ENCODE results near the gene PEX5.

Gene PEX5

DNA sequence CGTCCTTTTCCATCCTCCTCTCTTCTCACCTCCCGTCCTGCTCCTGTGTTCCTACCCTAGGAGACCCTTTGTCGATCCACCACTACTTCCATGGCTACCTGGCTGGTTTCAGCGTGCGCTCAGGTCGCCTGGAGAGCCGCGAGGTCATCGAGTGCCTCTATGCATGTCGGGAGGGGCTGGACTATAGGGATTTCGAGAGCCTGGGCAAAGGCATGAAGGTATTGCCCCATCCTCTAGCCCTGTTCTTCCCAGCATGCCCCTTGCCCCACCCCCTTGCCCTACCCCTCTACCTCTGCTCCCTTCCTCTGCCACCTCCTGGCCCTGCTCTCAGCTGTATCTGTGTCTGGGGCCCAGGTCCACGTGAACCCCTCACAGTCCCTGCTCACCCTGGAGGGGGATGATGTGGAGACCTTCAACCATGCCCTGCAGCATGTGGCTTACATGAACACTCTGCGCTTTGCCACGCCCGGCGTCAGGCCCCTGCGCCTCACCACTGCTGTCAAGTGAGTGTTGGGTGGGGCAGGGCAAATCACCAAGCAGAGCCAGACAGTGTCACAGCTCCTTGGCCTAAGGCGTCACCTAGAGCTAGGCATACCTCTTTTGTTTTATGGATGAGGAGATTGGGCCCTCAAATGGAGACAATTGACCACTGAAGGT, 46.5 kb upstream of the PEX5 start:
- Histone ChIP-seq H3K9me3 (ENCODE audit: insufficient read depth, low read length) (no peaks in the 10 kb centered on the region), H3K79me2 (ENCODE audit: low read length) (no peaks in the 10 kb centered on the region), H2AFZ (ENCODE audit: low read depth, low read length) (no peak overlapping the region), H3K36me3 (replicated peaks; ENCODE audit: low read depth, low read length) (no peaks in the 10 kb centered on the region), H4K20me1 (ENCODE audit: insufficient read depth, low read length) (no peaks in the 10 kb centered on the region), H3K4me2 (ENCODE audit: low read length) (no peak overlapping the region), H3K4me3 (ENCODE audit: low read length) (no peak overlapping the region), H3K4me1 (ENCODE audit: low read length) (no peaks in the 10 kb centered on the region), H3K27ac (ENCODE audit: low read length) (no peak overlapping the region), H3K9ac (ENCODE audit: low read length) (no peak overlapping the region), H3K27me3 (ENCODE audit: low read depth, low read length) (no peaks in the 10 kb centered on the region)
- TF ChIP-seq, protein P1, sequence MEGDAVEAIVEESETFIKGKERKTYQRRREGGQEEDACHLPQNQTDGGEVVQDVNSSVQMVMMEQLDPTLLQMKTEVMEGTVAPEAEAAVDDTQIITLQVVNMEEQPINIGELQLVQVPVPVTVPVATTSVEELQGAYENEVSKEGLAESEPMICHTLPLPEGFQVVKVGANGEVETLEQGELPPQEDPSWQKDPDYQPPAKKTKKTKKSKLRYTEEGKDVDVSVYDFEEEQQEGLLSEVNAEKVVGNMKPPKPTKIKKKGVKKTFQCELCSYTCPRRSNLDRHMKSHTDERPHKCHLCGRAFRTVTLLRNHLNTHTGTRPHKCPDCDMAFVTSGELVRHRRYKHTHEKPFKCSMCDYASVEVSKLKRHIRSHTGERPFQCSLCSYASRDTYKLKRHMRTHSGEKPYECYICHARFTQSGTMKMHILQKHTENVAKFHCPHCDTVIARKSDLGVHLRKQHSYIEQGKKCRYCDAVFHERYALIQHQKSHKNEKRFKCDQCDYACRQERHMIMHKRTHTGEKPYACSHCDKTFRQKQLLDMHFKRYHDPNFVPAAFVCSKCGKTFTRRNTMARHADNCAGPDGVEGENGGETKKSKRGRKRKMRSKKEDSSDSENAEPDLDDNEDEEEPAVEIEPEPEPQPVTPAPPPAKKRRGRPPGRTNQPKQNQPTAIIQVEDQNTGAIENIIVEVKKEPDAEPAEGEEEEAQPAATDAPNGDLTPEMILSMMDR (IDR thresholded peaks at IDR 0.05; ENCODE audit: low read depth, low read length), result no peak
- no peak for TF ChIP-seq EZH2phosphoT487 (IDR thresholded peaks at IDR 0.05; ENCODE audit: low read depth)

DNA sequence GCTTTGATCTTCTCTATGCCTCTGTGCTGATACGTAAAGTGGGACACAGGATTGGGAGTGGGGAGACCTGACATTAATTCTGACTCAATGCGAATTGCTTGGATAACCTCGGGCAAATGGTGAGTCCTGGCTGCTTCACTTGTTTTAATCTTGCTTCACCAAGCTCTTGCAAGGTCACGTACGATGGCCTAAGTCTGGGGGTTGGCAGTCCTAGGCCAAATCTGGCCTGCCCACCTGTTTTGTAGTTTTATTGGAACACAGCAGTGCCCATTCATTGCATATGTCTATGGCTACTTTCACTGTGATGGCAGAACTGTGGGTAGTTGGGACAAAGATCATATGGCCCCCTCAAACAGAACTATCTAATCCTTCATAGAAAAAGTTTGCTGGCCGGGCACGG, 45.9 kb upstream of the PEX5 start:
- Histone ChIP-seq H3K4me1 (ENCODE audit: low read length) (no peaks in the 10 kb centered on the region), H3K4me3 (ENCODE audit: low read length) (no peak overlapping the region), H4K20me1 (ENCODE audit: insufficient read depth, low read length) (no peaks in the 10 kb centered on the region), H3K36me3 (replicated peaks; ENCODE audit: low read depth, low read length) (no peaks in the 10 kb centered on the region), H3K79me2 (ENCODE audit: low read length) (no peaks in the 10 kb centered on the region), H3K9ac (ENCODE audit: low read length) (no peak overlapping the region), H3K9me3 (ENCODE audit: insufficient read depth, low read length) (no peaks in the 10 kb centered on the region), H3K4me2 (ENCODE audit: low read length) (no peak overlapping the region), H2AFZ (ENCODE audit: low read depth, low read length) (no peak overlapping the region), H3K27me3 (ENCODE audit: low read depth, low read length) (no peaks in the 10 kb centered on the region), H3K27ac (ENCODE audit: low read length) (no peak overlapping the region)
- no peak for TF ChIP-seq EZH2phosphoT487 (IDR thresholded peaks at IDR 0.05; ENCODE audit: low read depth)
- TF ChIP-seq, protein P1 (IDR thresholded peaks at IDR 0.05; ENCODE audit: low read depth, low read length), result no peak

DNA sequence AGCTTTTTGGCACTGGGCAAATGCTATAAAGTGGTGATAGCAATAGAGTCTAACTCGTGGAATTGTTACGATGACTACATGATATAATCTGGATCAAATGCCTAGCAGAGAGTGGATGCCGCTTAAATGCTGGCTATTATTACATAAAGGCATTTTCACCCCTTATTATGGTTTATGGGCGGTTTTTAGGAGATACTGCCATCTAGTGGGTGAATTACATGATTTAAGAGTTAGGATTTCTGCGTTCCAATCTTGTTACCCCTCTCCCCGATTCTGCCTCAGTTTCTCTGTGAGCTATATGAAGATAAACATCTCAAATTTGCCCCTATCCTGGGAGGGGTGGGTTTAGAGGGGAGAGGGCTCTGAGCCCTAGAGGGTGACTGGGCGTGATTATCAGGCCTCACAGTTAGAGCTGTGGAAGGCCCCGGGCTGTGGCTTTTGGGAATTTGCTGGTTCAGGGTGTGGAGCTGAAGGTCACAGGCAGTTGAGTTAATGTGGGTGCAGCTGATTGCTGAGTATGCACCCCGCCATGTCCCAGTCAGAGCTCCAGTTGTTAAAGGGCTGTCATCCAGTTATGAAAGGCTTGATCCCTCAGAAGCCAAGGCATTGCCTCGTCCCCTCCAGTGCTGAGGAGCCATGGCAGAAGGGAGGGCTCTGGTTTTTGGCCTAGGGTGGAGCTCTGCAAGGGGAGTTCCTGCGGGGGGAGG, 44.9 kb upstream of the PEX5 start:
- Histone ChIP-seq H3K36me3 (replicated peaks; ENCODE audit: low read depth, low read length) (no peaks in the 10 kb centered on the region), H3K9me3 (ENCODE audit: insufficient read depth, low read length) (no peaks in the 10 kb centered on the region), H3K9ac (ENCODE audit: low read length) (no peak overlapping the region), H3K27ac (ENCODE audit: low read length) (no peak overlapping the region), H3K4me1 (ENCODE audit: low read length) (no peaks in the 10 kb centered on the region), H2AFZ (ENCODE audit: low read depth, low read length) (no peak overlapping the region), H3K4me3 (ENCODE audit: low read length) (no peak overlapping the region), H4K20me1 (ENCODE audit: insufficient read depth, low read length) (no peaks in the 10 kb centered on the region), H3K4me2 (ENCODE audit: low read length) (no peak overlapping the region), H3K79me2 (ENCODE audit: low read length) (no peaks in the 10 kb centered on the region), H3K27me3 (ENCODE audit: low read depth, low read length) (no peaks in the 10 kb centered on the region)
- TF ChIP-seq EZH2phosphoT487 (IDR thresholded peaks at IDR 0.05; ENCODE audit: low read depth), result no peak
- TF ChIP-seq, protein P1 (IDR thresholded peaks at IDR 0.05; ENCODE audit: low read depth, low read length), result peak; percentile 69

DNA sequence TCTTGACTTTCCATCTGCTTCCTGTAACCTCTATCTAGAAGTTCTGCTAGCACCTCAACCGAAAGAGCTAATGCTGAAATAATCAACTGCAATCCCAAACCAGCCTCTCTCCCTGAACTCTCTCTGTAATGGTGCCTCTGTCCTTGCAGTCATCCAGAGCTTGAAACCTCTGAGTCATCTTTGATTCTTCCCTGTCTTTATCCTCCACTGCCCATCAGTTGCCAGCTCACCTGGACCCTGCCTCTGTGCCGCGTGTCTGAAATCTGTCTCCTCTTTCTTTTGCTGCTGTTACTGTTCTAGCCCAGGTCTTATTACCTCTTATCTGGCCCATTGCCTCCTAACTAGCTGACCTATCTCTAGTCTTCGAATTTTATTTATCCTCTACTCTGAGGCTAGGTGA, 43.8 kb upstream of the PEX5 start:
- Histone ChIP-seq H2AFZ (ENCODE audit: low read depth, low read length) (no peak overlapping the region), H3K27ac (ENCODE audit: low read length) (no peak overlapping the region), H3K36me3 (replicated peaks; ENCODE audit: low read depth, low read length) (no peaks in the 10 kb centered on the region), H4K20me1 (ENCODE audit: insufficient read depth, low read length) (no peaks in the 10 kb centered on the region), H3K79me2 (ENCODE audit: low read length) (no peaks in the 10 kb centered on the region), H3K4me1 (ENCODE audit: low read length) (no peaks in the 10 kb centered on the region), H3K9me3 (ENCODE audit: insufficient read depth, low read length) (no peaks in the 10 kb centered on the region), H3K9ac (ENCODE audit: low read length) (no peak overlapping the region), H3K27me3 (ENCODE audit: low read depth, low read length) (no peaks in the 10 kb centered on the region), H3K4me2 (ENCODE audit: low read length) (no peak overlapping the region), H3K4me3 (ENCODE audit: low read length) (no peak overlapping the region)
- TF ChIP-seq EZH2phosphoT487 (IDR thresholded peaks at IDR 0.05; ENCODE audit: low read depth), result no peak
- TF ChIP-seq, protein P1 (IDR thresholded peaks at IDR 0.05; ENCODE audit: low read depth, low read length), result no peak

All from OCI-LY3 (cell line).